DOHH2 (cell line): ENCODE measurements around the gene LIPA.

Experiments used
- CTCF ChIP-seq: fragments of 200-600 bp; sonication (generic); IDR thresholded peaks from one replicate; pipeline ENCODE4 v1.5.1; 2014; ENCODE audit warnings: antibody characterized with exemption, mild to moderate bottlenecking, low read depth, low read length; ENCODE audit not compliant: poor library complexity, severe bottlenecking
- EZH2phosphoT487 ChIP-seq: fragments of 200-600 bp; sonication (generic); IDR thresholded peaks from 2 replicates; pipeline ENCODE4 v1.6.1; 2017; ENCODE audit warnings: borderline replicate concordance, mild to moderate bottlenecking, antibody characterized with exemption, low read length, moderate library complexity, mixed read lengths

- no peak for TF ChIP-seq EZH2phosphoT487
- TF ChIP-seq CTCF: no peak
Measured at GRCh38 chr10:89164920-89165319, 86.7 kb downstream of the LIPA start.
